IPS-NIHi7 (cell line): ENCODE results near the gene ST3GAL3.
"Not testable (repeated sequence)": the region's sequence is repeated elsewhere in the genome, so short reads cannot be mapped to it uniquely, and the experiment has no call there.

Source experiments
- DNase-seq: peaks from one replicate; pipeline ENCODE4 v3.0.0; 2012; ENCODE audit warnings: mixed read lengths; ENCODE audit errors: extremely low spot score

ST3GAL3 gene

GRCh38 chr1:43754892-43755291 is 47.6 kb downstream of the ST3GAL3 start:
- DNase-seq: no peak

- DNase-seq: no peak
Observed at GRCh38 chr1:43757343-43758053, 50.2 kb downstream of the ST3GAL3 start.

- DNase-seq: no peak
Observed at GRCh38 chr1:43760745-43761317, 53.5 kb downstream of the ST3GAL3 start.

- peak; percentile 83 for DNase-seq
Observed at GRCh38 chr1:43763497-43763973, 56.2 kb downstream of the ST3GAL3 start.

- DNase-seq: no peak
Observed at GRCh38 chr1:43764581-43764980, 57.2 kb downstream of the ST3GAL3 start.

GRCh38 chr1:43766086-43766784 is 58.9 kb downstream of the ST3GAL3 start:
- peak; percentile 53 for DNase-seq

- no peak for DNase-seq
Observed at GRCh38 chr1:43766818-43767525, 59.6 kb downstream of the ST3GAL3 start.

GRCh38 chr1:43768168-43768567 is 60.8 kb downstream of the ST3GAL3 start:
- no peak for DNase-seq

- no peak for DNase-seq
Observed at GRCh38 chr1:43769350-43769908, 62.1 kb downstream of the ST3GAL3 start.

- DNase-seq: no peak
Observed at GRCh38 chr1:43770111-43770510, 62.8 kb downstream of the ST3GAL3 start.

GRCh38 chr1:43772978-43773377 is 65.6 kb downstream of the ST3GAL3 start:
- no peak for DNase-seq

GRCh38 chr1:43773821-43774220 is 66.5 kb downstream of the ST3GAL3 start:
- DNase-seq: no peak

GRCh38 chr1:43774359-43774758 is 67.0 kb downstream of the ST3GAL3 start:
- no peak for DNase-seq

GRCh38 chr1:43776043-43776761 is 68.9 kb downstream of the ST3GAL3 start:
- no peak for DNase-seq

- not testable (repeated sequence) for DNase-seq
Observed at GRCh38 chr1:43777916-43778315, 70.6 kb downstream of the ST3GAL3 start.

GRCh38 chr1:43779266-43779665 is 71.9 kb downstream of the ST3GAL3 start:
- DNase-seq: no peak

- no peak for DNase-seq
Observed at GRCh38 chr1:43779805-43780403, 72.6 kb downstream of the ST3GAL3 start.

- no peak for DNase-seq
Observed at GRCh38 chr1:43781574-43781973, 74.2 kb downstream of the ST3GAL3 start.

- DNase-seq: no peak
Observed at GRCh38 chr1:43783096-43783670, 75.8 kb downstream of the ST3GAL3 start.

- DNase-seq: no peak
Observed at GRCh38 chr1:43783671-43784205, 76.4 kb downstream of the ST3GAL3 start.
